HS-27A (cell line): Measurements from ENCODE around the gene DHCR24.

Source experiments
- DNase-seq: peaks from one replicate; pipeline ENCODE4 v3.0.0-alpha.2; 2012; ENCODE audit warnings: low read depth, missing footprints

DHCR24 gene

DNA sequence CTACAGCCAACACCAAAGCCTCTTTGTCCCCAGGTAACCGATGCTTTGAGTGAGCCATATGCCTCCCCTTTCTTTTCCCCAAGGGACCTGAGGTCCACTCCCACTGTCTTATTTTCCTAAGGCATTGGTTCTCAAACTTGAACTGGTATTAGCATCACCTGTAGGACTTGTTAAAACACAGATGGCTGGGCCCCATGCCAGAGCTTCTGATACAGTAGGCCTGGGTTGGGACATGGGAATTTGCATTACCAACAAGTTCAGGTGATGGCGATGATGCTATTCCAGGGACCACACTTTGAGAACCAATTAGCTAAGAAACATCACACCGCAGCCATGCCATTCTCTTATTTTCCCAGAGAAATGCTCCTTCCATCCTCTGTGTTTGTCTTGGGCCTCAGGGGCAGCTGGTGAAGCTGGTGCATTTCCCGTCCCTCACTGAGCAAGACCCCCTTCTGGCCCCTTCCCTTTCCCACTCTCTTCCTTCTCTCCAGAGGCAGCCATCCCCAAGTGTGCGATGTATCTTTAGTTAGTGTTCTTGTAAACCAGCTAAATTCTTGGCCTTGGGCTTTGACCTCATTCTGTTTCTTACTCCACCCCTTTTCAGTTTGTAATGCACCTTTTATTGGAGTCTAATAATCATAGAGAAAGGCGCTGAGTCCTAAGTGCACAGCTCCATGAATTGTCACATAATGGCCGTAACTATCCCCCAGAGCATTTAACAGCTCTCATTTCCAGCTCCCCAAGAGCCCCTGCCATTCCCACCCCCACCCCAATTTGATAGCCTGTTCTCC is 71.7 kb downstream of the DHCR24 start:
- no peak for DNase-seq

DNA sequence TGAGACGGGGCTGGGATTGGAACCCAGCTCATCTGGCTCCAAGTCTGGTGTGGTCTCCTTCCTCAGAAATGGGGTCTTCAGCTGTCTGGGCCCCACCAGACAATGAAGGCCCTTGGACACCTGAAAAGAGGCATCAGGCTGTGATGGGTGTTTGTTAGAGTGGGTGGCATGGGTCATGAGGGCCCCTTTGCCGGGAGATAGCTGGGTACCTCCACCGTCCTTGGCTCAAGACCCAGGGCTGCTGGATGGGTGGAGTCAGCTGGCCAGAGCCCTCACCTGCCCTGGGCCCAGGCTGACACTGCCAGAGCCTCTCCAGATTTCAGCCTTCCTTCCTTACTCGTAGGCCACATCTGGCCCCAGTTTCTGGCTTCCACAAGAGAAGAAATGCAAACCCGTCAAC is 72.4 kb downstream of the DHCR24 start:
- DNase-seq: no peak

DNA sequence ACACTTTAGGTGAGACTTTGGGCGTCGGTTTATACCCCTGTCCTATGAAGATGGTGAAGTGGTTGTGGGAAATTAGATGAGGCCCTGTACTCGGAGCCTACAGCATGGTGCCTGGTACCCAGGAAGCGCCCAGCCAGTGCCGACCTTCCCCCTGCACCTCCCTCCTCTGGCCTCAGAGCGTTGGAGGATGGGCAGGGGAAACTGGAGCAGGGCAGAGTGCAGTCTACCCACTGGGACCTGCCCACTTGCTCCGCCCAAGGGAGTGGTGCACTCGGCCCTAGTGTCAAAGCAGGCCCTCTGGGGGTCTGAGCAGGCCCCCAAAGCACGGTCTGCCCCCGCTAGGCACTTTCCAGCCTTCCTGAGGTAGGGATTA is 72.9 kb downstream of the DHCR24 start:
- DNase-seq: no peak

DNA sequence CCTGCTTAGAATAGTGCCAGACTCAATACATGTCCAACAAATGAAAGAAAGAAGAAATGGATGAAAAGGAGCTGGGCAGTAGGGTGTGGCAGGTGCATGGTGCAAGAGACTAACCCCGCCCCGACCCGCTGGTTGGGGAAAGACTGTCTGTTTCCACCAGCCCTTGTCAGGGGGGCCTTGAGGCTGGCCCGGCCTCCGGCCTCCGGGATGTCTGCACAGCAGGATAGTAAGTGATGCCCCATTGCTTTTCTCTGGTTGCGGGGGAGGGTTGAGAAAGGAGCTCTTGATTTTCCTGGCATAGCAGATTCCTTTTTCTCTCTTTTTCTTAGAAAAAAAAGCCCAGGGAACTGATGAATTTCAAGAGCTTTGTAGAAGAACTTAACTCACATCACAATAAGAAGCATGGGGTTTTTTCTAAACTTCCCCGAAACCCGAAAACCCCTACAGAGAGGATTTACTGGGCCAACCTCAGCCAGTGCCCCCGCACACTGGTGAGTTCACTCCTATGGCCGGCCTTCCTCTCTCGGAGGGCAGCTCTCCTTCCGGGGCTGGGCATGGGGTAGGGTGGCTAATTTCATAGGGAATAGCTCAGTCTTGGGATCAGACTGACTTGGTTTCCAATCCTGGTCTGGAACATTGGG is 73.4 kb downstream of the DHCR24 start:
- DNase-seq: no peak

DNA sequence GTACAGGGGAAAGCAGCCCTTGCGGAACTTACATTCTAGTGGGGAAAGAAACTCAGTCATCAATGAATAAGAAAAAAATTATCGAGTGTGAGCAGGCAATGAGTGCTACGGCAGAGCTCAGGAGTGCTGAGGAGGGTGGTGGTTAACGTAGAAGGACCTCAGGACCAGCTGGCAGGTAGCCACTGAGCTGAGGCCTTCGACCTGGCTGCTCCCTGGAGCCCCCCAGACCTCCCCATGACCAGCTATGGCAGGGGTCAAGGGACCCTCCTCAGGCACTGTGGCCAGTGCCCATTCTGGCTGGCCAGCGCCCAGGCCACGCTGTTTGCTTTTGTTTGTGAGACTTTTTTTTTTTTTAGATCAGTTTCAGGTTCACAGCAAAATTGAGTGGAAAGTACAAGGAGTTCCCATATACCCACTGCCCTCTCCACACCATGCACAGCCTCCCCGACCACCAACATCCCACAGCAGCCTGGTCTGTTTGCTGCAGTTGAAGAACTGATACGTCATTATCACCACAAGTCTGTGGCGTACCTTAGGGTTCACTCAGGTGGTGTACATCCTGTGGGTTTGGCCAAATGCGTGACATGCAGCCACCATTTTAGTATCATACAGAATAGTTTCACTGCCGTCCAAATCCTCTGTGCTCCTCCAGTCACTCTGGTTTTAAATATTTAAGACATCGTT is 74.1 kb downstream of the DHCR24 start:
- no peak for DNase-seq

DNA sequence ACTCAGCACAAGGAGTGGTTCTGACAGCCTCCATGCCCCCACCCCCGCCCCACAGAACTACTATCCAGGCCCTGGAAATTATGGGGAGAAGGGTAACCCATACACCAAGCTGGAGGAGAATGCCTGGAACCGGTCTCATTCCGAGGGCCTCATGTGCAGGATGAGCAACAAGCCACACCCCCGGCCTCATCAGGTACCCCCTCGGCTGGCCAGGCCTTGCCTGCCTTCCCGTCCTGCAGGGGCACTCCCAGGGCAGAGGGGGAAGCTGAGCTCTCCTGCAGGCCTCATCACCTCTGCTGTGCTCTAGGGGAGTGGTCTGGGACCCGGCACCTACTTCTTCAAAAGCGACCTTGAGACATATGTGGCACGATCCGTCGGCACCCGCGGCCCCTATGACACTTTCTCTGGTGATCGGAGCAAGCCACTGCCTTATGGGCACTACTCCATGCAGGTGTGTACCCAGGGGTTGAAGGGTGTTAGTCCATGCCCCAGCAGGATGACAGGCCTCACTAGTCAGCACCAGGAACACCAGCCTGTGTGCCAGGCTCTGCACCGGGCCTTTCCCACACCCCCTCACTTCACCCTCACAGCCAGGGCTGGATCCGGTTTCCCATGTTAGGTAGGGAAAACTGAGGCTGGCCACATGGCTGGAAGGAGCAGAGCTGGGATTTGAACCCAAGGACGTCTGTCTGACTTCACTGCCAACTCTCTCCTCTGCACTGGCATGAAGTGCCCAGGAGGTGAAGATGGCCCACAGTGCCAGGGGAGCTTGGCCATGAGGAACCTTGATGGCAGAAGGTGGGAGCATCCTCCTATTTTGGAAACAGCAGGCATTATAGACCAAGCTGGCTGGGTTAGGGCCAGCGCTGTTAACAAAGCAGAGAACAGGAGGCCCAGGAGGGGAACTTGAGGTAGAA is 75.0 kb downstream of the DHCR24 start:
- DNase-seq: no peak

DNA sequence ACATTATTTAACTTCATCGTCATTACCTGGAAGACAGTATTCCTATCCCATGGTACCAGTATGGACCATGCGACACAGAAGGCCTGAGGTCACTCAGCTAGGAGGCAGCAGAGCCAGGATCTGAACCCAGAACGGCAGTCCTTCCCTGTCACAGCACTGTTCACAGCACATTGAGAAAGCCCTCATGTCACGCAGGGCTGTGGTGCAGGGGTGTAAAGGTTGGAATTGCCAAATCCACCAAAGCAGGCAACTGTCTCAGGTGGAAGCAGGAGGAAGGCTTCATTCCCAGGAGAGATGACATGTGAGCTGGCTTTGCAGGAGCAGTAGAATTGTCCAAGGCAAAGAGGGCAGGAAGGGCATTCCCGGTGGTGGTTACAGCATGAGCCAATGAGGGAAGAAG is 75.9 kb downstream of the DHCR24 start:
- DNase-seq: no peak

DNA sequence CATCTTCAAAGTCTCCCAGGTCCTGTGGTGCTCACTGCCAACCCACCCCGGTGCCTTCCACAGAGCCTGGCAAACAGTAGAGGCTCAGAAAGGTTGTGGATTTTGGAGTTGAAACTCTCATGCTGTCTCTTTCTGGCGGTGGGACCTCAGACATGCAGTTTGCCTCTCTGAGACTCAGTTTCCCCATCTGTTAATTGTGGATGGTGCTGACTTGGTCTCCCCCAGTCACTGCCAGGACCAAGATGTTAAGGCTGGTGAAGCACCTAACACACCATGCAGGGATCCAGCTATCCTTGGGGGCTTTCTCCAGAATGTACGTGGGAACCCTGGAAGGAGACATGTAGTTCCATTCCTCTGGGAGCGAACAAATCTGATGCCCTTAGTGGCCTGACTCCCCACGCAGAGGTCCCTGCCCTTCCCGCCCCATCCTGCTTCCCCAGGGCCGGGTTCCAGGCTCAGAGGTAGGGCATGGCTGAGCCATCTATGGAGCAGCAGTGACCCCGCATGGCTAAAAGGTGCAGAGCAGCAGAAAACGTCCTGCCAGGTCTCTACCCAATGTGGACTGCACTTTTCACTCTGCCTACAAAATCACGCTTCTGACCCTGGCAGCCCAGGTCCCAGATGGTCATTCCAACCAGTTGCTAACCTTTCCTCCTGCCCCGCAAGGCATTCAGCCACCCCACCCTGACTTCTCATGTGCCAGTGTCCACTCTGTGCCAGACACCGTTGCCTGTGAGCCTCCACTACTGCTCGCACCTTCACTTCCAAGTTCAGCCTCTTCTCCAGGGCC is 76.6 kb downstream of the DHCR24 start:
- peak; percentile 39 for DNase-seq

DNA sequence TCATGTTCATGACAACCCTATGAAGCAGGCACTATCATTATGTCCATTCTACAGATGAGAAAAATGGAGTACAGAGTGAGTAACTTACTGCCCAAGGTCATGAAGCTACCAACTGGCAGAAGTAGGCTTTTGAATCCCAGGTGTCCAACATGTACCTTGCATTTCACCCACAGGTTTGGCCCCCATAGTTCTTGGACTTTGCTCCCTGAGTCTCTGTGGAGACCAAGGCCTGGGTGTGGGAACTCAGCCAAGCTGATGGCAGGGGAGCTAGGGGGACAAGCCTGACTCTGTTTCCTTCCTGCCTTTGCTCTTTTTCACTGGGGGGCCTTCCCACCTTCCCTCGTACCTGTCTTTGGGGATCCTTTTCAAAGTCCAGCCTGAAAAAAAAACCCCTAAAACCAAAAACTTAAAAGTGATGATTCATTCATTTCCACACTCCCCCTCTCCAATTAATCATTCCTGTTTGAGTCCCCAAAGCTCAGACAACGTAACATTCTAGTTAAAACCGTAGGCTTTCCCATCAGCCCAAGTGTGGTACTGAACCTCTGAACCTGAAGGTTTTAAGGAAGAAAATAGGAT is 77.4 kb downstream of the DHCR24 start:
- DNase-seq: no peak

DNA sequence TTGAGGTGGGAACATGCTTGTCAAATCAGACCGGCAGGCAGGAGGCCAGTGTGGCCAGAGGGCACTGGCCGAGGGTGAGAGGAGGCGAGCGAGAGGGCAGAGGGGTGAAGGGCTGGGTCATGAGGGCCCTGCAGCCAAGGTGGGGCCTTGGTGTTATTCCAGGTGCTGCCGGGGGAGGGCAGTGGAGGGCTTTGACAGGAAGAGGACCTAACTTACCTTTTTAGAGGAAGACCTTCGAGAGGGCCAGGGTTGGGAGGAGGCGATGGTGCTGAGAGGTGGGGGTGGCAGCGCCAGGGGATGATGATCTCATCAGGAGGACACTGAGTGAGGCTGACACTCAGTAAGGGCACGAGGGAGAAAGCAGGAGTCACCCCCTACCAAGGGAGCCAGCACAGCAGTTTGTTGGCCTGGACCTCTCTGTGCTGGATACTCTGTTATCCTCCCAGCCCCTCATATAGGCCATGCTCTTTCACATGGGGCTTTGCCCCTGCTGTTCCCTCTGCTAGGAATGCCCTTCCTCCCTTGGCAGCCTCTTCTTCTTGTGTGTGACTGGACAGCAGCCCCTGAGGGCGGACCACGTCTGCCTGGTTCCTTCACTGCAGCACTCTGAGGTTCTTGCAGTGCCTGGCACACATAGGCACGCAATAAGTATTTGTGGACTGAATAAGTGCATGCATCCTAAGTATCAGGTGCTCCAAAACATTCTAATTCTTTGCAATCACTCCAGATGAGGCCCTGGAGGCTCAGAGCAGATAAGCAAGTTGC is 78.4 kb downstream of the DHCR24 start:
- DNase-seq: no peak

DNA sequence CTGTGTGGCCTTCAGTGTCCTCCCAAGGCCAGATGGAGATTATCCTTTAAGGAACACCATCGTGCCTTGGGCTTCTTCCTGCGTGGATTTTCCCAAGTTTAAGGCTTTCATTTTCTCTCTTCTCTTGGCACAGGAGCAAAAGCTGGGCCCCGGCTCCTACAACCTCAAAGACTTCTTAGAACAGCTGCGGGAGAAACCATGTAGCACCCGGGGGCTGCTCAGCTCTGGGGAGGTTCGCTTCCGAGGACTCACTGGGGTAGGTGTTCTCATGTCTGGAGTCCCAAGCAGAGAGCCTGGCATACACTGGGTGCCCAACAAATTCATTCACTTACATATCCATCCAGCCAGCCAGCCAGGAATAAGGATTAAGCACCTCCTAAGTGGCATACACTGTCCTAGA is 79.2 kb downstream of the DHCR24 start:
- DNase-seq: no peak

DNA sequence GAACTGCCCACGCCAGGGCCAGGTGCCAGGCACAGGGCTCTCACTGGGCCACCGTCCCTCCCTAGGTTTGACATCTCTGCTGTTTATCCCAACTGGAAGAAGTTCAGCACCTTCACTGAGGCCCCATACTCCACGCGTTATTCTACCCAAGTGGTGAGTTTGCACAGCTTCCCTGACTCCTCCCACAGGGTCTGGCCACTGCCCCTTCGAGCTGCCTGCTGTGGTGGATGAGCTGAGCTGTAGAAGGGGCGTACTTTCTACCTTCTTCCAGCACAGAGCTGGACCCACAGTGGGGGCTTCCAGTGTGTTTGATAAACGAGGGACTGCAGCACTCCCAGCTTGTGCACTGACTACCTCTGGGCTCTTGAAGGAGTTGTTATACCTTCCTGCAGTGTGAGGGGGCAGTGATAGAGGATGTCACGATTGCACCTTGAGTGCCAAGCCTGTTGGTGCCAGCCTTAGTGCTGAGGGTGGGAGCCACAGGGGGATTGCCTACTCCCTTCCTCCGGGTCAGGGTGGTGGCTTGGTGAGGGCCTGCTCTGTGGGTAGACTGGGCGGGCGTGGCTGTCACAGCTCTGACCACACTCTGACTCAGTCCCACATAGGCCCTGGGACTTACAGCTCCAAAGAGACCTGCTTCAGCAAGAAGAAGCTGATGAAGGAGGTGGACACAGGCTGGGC is 79.9 kb downstream of the DHCR24 start:
- no peak for DNase-seq

DNA sequence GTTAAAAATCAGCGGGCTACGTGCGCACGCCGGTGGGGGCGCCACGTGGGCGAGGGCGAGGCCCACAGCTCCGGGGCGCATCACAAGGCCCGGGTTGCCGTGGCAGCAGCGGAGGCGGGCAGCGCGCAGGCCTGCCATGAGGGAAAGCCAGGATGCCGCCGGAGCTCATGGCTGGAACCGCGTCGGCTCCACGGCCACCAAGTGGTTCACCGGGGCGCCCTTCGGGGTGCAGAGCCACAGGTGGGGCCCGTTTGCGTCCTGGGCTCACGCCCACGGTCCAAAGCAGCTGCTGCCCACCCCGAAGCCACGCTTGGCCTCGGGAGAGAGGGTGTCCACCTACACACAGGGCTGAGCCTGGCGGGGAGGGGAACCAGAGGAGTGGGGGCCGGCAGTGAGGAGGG is 81.0 kb downstream of the DHCR24 start:
- DNase-seq: no peak

DNA sequence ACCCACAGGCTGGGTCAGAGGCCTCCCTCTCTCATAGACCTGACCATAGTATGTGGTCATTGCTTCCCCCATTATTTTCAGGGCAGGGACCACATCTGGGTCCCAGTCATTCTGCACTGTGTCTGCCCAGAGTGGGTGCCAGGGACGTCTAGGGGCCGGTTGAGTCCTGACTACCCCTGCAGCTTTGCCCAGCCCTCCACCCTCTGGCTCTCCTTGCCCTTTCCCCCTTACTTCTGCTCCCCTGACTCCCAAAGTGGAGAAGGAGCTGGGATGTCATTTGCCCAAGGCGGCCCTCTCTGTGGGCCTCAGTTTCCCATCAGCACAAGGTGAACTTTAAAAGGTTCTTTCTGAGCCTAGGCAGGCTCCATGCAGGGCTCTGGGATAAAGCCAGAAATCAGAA is 81.5 kb downstream of the DHCR24 start:
- DNase-seq: no peak

DNA sequence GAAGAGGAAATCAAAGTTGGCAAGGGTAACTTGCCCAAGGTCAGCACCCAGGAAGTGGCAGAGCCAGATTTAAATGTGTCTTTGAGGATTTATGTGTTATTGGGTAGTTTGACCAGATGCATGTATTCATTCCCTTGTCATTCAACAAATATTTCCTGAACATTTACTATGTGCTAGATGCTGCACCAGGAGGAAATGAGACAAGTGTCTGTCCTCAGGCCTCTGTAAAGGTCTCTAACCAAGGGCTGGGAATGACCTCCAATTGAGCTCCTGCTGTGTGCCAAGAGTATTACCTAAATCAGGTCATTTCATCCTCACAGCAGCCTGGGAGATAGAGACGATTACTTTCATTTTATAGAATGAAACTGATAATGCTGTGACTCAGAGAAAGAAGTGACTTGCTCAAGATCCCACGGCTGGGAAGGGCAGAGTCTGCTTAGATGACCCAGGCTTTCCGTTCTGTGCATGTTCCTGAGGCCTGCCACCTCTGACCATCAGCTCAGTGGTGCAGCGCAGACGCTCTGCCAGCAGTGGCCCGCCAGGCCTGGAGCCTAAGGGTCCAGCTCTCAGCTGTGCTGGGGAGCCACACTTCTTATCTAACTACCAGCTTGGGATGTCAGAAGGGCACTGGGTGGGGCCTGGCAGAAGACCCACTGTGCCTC is 82.4 kb downstream of the DHCR24 start:
- no peak for DNase-seq

DNA sequence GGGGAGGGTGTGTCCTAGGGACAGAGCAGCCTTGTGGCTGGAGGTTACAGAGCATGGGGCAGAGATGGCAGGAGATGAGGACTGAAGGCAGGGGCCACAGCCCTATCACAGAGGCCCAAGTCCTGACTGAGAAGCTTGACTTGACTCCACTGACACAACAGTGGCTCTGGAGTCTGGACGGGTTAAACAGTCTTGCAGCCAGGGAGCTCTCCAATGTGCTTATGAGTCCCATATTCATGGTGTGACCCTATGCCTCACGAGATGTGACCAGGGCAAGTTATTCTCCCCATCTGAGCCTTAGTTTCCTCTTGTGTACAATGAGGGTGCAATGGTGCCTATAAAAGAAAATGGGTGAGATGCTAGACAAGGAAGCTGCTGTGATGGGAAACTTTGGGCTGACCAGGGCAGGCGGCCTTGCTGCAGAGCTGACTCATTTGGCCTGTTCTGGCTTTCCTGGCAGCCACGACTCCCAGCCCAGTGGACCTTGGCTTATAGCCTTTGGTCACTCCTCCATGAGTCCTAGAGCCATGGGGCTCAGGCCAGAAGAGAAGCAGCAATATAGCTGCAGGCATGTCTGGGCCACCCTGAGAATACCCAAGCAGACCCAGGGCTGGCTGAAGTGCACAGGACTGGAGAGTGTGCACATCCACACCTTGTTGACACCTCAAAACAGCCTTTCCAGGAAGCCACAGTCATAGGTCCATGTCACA is 83.1 kb downstream of the DHCR24 start:
- DNase-seq: no peak

DNA sequence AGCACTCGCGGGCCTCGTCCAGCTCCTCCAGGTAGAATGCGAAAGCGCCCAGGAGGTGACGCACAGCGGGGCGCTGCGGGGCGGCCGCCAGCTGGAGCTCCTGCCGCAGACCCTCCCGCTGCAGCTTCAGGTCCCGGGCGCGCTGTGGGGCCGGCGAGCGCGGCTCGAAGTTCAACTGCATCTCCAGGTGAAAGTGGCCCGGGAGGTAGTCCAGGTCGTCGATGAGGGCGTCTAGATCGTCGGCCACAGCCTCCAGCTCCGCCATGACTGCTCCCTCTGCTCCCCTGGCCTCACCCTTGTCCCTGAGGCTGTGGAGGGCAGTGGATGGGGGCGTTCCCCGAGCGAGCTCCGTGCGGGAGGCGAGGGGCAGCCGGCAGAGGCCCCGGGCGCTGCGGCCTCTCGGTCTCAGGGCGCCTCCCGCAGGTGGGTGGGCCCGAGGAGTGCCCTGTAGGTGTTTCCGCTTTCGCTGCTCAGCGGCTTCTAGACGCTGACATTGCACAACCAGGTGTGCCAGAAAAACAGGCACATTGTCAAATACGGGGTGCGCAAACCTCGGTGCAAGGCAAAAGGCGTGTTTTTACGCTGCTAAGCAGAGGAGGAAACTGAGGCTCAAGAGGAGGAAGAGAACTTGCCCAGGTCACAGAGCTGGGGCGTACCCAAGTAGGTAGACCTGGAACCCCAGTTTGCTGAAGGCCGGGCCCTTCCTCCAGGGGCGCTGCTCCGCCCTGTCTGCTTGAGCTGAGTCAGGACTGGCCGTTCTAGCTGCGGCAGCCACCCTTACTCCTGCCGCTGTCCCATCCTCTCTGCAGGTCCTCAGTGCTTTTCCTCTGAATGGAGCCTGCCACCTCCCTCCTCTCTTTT is 85.9 kb downstream of the DHCR24 start, which contains the start of gene TTC22:
TSS of gene TTC22 (minus strand) at position 425 of the 861 bp plus-strand sequence. CDS start at position 265, 160 bp downstream.
- DNase-seq: no peak
